ENCODE measurements around the gene PHYKPL.
"Not testable (repeated sequence)": the region's sequence is repeated elsewhere in the genome, so short reads cannot be mapped to it uniquely, and the experiment has no call there.

PHYKPL gene

DNA sequence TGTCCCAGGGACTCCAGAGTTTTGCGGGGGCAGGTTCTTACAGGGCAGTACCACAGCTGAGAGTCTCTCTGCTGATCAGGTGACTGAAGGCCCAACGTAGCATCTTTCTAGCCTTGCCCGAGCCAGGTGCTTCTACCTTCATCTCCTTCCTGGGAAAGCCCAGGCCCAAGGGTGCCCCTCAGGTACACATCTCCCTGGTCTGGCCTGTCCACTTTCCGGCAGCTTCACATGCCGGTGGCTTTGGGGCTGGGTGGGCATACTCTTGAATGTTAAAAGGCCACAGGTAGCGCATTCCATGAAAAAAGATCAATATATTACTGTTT lies 5.7 kb upstream of the PHYKPL start:
- peak overlapping the region; percentile 88 for H3K27ac Mint-ChIP-seq
- H3K9me3 Mint-ChIP-seq (ENCODE audit: low read depth): no peaks in the 10 kb centered on the region
- no peaks in the 10 kb centered on the region for H3K36me3 Mint-ChIP-seq
- no peaks in the 10 kb centered on the region for H3K27me3 Mint-ChIP-seq
- peak overlapping the region; percentile 32 for H3K4me3 Mint-ChIP-seq
- peaks cover 64% of the 10 kb centered on the region for H3K4me1 Mint-ChIP-seq (ENCODE audit: low read depth)

DNA sequence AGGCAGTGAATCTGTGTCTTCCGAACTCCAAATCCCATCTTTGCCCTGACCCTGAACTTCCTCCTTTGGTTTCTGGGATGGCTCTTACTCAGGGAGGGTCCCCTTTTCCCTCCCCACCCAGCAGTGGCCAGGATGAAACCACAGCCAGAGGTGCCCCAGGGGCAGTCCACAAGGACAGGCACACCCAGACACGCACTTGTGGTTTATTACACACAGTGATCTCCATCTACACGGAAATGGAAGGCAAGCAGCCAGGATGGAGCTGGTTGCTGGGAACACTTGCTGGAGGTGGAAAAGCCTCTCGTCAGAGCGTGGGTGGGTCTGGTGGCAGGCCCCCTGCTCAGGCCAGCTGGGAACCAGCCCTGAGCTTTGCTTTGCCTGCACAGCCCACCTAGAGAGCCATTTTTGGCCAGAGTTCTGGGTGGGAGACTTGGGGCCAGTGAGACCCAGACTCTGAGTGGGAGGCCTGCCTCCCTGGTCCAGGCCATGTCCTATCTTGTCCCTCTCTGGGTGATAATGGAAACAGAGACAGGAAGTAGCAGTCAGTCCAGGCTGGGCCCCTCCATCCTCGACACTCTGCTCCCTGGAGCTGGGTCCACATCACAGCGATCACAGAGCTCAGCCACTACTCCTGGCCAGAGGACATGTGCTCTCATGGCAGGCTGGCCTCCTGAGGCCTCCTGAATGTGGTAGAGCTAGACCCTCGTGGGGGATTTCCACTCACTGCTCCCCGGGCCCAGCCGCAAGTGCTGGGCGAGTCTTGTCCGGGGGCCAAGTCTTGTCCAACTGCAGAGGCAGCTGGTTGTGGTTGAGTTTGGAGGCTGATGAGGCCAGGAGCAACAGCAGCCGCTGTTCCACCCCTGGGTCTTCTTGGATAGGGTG lies 5.1 kb upstream of the PHYKPL start:
- H3K36me3 Mint-ChIP-seq: no peaks in the 10 kb centered on the region
- no peaks in the 10 kb centered on the region for H3K27me3 Mint-ChIP-seq
- peak overlapping the region; percentile 88 for H3K27ac Mint-ChIP-seq
- H3K4me1 Mint-ChIP-seq (ENCODE audit: low read depth): peaks cover 66% of the 10 kb centered on the region
- H3K9me3 Mint-ChIP-seq (ENCODE audit: low read depth): no peaks in the 10 kb centered on the region
- H3K4me3 Mint-ChIP-seq: peak overlapping the region; percentile 32

DNA sequence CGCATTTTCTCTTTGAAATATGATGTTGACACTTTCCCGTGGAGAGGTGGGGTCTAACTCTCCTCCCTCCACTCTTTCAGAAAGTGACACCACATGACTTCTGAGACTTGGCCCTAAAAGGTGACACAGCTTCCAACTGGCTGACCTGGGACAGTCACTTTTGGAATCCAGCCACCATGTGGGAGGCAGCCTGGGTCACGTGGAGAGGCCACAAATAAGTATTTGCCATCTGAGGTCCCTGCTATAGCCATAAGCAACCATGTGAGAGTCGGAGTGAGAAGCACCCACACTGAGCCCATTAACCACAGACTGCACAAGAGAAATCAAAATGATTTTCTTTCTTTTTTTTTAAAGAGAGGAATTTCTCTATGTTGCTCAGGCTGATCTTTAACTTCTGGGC lies 4.1 kb upstream of the PHYKPL start:
- Mint-ChIP-seq H3K27me3 (no peaks in the 10 kb centered on the region), H3K27ac (peak overlapping the region; percentile 24), H3K4me3 (no peak overlapping the region), H3K36me3 (no peaks in the 10 kb centered on the region), H3K4me1 (ENCODE audit: low read depth) (peaks cover 62% of the 10 kb centered on the region), H3K9me3 (ENCODE audit: low read depth) (no peaks in the 10 kb centered on the region)

DNA sequence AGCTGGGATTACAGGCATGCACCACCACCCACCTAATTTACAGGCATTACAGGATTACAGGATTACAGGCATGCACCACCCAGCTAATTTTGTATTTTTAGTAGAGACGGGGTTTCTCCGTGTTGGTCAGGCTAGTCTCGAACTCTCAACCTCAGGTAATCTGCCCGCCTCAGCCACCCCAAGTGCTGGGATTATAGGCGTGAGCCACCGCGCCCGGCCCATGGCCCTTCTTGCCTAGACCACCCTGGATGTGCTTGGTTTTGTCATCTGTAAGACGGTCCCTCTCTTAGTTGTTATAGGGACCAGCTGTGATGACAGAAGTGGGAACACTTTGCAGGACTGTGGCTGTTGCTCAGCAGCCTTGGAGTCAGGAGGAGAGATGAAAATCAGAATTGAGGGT lies 3.5 kb upstream of the PHYKPL start:
- Mint-ChIP-seq H3K27me3 (no peaks in the 10 kb centered on the region), H3K4me1 (ENCODE audit: low read depth) (peaks cover 66% of the 10 kb centered on the region), H3K9me3 (ENCODE audit: low read depth) (no peaks in the 10 kb centered on the region), H3K27ac (peak overlapping the region; percentile 24), H3K36me3 (peaks cover 3% of the 10 kb centered on the region), H3K4me3 (no peak overlapping the region)

DNA sequence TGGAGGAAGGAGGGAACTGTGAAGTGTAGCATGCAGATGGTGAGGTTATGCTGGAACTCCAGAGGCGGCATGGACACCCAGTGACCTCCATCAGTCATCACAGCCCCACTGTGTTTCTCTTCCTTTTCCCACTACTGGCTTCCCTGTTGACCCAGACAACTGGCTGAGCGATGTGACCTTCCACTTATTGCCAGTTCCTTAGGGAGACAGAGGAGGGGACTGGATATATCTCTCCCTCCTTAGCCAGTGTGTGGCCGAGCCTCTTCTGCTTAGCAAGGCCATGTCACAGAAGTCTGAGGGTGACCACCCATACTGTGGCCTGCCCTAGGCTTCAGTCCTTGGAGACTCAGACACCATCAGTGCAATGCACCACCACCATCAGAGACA lies 3.0 kb upstream of the PHYKPL start:
- no peak overlapping the region for H3K4me3 Mint-ChIP-seq
- H3K27ac Mint-ChIP-seq: no peak overlapping the region
- no peaks in the 10 kb centered on the region for H3K27me3 Mint-ChIP-seq
- H3K4me1 Mint-ChIP-seq (ENCODE audit: low read depth): peaks cover 66% of the 10 kb centered on the region
- no peaks in the 10 kb centered on the region for H3K9me3 Mint-ChIP-seq (ENCODE audit: low read depth)
- H3K36me3 Mint-ChIP-seq: peaks cover 7% of the 10 kb centered on the region

DNA sequence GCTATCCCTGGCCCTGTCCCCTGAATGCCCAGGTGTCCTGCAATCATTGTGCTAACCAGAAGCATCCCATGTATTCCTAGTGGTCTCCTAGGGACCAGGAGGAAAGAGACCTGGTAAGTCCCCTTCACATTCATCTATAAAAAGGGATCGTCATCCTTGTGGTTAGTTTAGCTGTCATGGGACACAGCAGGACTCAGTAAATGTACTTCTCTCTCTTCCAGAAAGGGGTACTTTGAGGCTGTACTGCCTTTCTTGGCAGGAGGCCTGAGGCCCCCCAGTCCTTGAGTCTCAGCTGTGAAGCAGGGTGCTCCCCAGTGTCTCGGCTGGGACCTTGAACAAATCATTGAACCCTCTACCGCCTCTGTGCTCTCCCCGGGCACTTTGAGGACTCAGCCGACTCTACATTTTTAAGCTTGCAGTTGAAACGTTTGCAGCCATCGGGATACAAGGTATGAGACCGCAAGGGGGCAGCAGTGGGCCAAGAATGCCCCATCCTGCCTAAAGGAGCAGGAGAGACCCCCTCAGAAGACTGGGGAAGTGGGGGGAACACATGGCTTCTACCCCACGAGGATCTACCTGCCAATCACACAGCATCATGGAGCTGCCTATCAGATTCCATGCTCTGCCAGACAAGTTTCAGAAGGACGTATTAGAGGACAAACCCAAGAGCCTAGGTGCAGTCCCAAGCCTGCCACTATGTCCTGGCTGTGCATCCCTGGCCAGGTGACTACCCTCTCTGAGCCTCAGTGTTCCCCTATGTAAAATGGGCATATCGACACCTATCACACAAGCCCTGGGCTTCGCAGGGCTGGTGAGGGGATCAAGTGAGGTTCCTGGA lies 2.4 kb upstream of the PHYKPL start:
- Mint-ChIP-seq H3K4me3 (no peak overlapping the region), H3K4me1 (ENCODE audit: low read depth) (peaks cover 68% of the 10 kb centered on the region), H3K27me3 (no peaks in the 10 kb centered on the region), H3K9me3 (ENCODE audit: low read depth) (no peaks in the 10 kb centered on the region), H3K36me3 (peaks cover 9% of the 10 kb centered on the region), H3K27ac (peak overlapping the region; percentile 25)

DNA sequence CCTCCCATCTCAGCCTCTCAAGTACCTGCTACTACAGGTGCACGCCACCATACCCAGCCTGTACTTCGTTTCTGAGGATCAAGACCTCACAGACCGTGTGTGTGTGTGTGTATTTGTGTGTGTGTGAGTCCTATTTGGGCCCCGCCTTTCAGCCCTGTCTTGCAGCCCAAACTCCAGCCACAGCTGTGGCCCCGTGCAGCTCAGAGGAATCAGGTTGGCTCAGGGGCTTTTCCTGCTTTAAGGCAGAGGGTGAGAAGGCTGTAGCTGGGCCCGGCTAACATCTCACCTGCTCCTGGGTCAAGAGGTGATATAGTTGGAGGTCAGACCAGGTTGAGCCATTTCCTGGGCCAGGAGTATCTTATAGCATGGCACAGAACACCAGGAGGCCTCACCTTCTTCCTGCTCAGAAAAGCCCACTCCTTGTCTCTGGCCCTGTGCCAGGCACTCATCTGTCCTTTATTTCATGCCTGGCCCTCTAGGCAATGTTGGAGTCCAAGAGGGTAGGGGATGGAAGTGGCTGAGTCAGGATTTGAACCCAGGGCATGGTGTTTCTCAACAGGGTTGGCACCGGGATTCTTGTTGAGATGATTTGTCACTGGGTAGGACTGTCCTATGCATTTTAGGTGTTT lies 1.6 kb upstream of the PHYKPL start:
- Mint-ChIP-seq H3K4me1 (ENCODE audit: low read depth) (peaks cover 71% of the 10 kb centered on the region), H3K27ac (no peak overlapping the region), H3K9me3 (ENCODE audit: low read depth) (no peaks in the 10 kb centered on the region), H3K4me3 (no peak overlapping the region), H3K36me3 (peaks cover 11% of the 10 kb centered on the region), H3K27me3 (no peaks in the 10 kb centered on the region)

DNA sequence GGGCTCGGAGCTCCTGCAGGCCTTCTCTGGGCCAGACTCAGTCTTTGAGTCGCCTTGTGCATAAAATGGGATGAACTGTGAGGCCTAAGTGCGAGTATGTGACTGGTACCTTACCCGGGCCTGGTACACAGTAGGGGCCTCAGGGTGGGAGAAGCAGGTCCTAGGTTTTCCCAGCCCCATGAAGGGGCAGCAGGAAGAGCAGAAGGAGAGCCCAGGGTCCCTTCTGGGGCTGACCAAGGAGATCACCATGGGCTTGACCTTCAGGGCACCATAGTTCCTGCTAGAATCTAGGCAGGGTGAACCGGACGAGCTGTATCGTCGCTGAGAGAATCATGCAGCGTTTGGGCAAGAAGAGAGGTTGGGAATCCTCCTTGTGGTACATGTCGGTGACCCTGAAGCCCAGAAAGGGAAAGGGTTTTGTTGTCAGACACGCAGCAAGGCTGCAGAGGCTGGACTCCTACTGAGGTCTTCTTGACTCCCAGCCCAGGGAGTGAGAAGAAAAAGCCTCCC lies 373 bp upstream of the PHYKPL start:
- H3K36me3 Mint-ChIP-seq: peaks cover 13% of the 10 kb centered on the region
- no peaks in the 10 kb centered on the region for H3K9me3 Mint-ChIP-seq (ENCODE audit: low read depth)
- no peaks in the 10 kb centered on the region for H3K27me3 Mint-ChIP-seq
- H3K4me1 Mint-ChIP-seq (ENCODE audit: low read depth): peaks cover 70% of the 10 kb centered on the region
- H3K4me3 Mint-ChIP-seq: peak overlapping the region; percentile 71
- H3K27ac Mint-ChIP-seq: peak overlapping the region; percentile 77

DNA sequence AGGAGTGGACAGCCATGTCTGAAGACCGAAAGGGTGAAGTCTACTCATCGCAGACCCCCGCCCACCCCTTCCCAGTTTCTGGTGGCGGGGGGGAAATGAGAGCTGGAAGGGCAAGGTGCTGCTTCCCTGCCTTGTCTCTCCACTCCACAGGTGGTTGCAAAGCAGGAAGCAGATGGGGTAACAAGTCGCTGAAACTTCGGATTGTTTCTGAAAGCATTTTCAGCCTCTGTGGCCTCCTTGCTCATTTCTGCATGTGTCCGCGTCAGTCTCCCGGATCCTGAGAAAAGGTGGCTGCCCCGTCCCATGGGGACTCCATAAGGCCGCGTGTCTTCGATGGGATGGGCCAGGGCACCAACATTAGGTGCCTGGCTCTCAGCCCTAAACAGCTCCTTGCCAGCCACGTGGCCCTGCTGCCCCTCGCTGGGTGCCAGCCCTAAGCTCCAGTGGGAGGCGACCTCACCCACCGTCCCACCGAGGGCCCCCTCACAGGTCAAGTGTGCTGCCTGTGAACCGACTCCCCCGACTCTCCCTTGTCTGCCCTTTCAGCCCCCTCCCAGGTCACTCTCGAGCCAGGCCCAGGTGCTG lies 971 bp downstream of the PHYKPL start:
- Mint-ChIP-seq H3K27ac (peak overlapping the region; percentile 89), H3K36me3 (peaks cover 16% of the 10 kb centered on the region), H3K27me3 (no peaks in the 10 kb centered on the region), H3K4me1 (ENCODE audit: low read depth) (peaks cover 70% of the 10 kb centered on the region), H3K9me3 (ENCODE audit: low read depth) (no peaks in the 10 kb centered on the region), H3K4me3 (peak overlapping the region; percentile 90)

DNA sequence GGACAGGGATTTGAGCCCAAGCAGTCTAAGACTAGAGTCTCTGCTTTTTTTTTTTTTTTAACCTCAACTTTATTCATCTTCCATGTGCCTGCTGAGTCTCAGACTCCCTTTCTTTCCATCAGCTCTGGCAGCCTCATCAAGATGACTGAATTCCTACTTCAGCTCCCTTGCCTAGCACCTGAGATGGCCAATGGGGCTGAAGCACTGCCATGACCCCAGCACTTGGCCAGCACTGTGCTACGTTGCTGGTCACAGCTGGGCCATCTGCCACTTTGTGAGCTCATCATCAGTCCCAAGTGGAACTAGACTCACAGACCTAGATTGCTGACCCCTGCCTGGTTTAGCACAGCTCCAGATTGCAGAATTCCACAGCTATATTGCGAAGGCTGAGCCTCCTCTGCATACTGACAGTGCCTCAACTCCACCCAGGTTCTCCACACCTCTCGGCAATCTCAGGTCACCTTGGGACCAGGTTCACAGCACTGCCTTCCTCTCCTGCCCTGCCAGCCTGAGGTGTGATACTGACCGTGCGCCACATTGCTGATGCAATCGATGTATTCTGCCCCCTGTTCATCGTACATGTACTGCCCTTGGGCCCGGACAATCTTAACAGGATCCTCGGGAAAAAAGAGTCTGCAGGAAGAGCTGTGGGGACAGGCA lies 1.6 kb downstream of the PHYKPL start:
- H3K27me3 Mint-ChIP-seq: no peaks in the 10 kb centered on the region
- peak overlapping the region; percentile 89 for H3K27ac Mint-ChIP-seq
- H3K4me3 Mint-ChIP-seq: peak overlapping the region; percentile 90
- no peaks in the 10 kb centered on the region for H3K9me3 Mint-ChIP-seq (ENCODE audit: low read depth)
- peaks cover 16% of the 10 kb centered on the region for H3K36me3 Mint-ChIP-seq
- peaks cover 67% of the 10 kb centered on the region for H3K4me1 Mint-ChIP-seq (ENCODE audit: low read depth)

DNA sequence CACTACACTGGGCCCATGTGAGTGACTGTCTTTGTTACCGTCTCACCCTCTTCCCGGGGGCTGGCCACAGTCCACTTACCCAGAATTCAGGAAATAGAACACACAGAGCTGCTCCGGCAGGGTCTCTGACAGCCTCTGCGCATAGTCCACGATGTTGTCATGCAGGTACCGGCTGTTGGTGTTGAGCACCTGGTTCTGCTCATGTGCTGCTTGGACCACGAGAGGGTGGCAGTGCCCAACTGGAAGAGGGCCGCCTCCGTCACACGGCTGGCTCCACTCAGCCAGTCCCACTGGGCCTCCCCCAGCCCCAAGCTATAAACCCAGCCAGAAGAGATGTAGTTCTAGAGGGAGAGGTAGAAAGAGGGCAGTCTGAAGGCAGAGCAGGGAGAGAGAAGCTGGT lies 2.7 kb downstream of the PHYKPL start:
- Mint-ChIP-seq H3K27ac (peak overlapping the region; percentile 80), H3K4me1 (ENCODE audit: low read depth) (peaks cover 63% of the 10 kb centered on the region), H3K36me3 (peaks cover 16% of the 10 kb centered on the region), H3K4me3 (peak overlapping the region; percentile 90), H3K27me3 (no peaks in the 10 kb centered on the region), H3K9me3 (ENCODE audit: low read depth) (no peaks in the 10 kb centered on the region)

DNA sequence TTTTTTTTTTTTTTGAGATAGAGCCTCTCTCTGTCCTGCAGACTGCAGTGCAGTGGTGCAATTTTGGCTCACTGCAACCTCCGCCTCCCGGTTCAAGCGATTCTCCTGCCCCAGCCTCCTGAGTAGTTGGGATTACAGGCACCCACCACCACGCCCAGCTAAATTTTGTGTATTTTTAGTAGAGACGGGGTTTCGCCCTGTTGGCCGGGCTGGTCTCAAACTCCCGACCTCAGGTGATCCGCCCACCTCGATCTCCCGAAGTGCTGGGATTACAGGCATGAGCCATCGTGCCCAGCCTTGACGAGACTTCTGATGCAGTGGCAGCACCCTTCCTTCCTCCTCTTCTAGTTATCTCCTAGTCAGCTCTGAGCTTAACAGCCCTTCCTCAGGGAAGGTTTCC lies 3.5 kb downstream of the PHYKPL start:
- H3K4me1 Mint-ChIP-seq (ENCODE audit: low read depth): peaks cover 61% of the 10 kb centered on the region
- H3K27me3 Mint-ChIP-seq; H3K9me3 Mint-ChIP-seq (ENCODE audit: low read depth): not testable (repeated sequence)
- H3K27ac Mint-ChIP-seq: peak overlapping the region; percentile 78
- H3K4me3 Mint-ChIP-seq: peak overlapping the region; percentile 90
- H3K36me3 Mint-ChIP-seq: peaks cover 16% of the 10 kb centered on the region

DNA sequence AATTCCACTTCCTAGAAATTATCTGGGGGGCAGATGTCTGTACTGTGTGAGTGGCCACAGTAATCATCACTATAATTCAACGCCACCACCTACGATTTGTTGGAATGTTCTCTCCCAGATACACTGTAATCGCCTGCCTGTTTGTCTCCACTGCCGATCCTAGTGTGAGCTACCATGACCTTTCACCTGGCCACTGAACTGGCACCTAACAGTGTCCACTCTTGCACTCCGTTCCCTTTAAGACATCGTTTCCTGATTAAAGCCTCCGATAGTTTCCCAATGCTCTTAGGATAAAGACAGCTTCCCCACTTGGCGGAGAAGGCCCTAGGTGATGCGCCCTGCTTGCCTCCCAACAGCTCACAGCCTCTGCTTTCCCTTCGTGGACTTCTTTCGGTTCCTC lies 4.0 kb downstream of the PHYKPL start:
- Mint-ChIP-seq H3K27me3 (no peaks in the 10 kb centered on the region), H3K4me1 (ENCODE audit: low read depth) (peaks cover 60% of the 10 kb centered on the region), H3K9me3 (ENCODE audit: low read depth) (no peaks in the 10 kb centered on the region), H3K27ac (no peak overlapping the region), H3K4me3 (no peak overlapping the region), H3K36me3 (peaks cover 16% of the 10 kb centered on the region)

DNA sequence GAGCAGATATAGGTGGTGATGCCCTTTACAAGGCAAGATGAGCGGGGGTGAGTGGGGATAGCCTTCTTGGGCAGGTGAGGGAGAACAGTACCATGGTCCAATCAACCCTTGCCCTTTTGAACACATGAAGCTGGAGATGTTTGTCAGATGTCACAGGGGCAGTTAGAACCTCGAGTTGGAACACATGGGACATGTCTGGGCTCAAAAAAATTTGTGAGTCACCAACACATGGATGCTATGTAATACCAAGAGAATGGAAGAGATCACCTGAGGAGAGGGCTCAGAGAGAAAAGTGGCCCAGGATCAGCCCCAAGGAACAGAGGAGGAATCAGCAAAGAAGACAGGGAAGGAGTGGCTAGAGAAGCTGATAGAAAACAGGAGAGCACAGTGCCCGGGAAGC lies 4.7 kb downstream of the PHYKPL start:
- peak overlapping the region; percentile 77 for H3K4me3 Mint-ChIP-seq
- H3K4me1 Mint-ChIP-seq (ENCODE audit: low read depth): peaks cover 55% of the 10 kb centered on the region
- no peaks in the 10 kb centered on the region for H3K27me3 Mint-ChIP-seq
- H3K27ac Mint-ChIP-seq: peak overlapping the region; percentile 68
- H3K36me3 Mint-ChIP-seq: peaks cover 16% of the 10 kb centered on the region
- H3K9me3 Mint-ChIP-seq (ENCODE audit: low read depth): no peaks in the 10 kb centered on the region

Measured in activated naive CD8-positive, alpha-beta T cell (primary cell).